ENCODE results near the gene MED9.

MED9 gene

DNA sequence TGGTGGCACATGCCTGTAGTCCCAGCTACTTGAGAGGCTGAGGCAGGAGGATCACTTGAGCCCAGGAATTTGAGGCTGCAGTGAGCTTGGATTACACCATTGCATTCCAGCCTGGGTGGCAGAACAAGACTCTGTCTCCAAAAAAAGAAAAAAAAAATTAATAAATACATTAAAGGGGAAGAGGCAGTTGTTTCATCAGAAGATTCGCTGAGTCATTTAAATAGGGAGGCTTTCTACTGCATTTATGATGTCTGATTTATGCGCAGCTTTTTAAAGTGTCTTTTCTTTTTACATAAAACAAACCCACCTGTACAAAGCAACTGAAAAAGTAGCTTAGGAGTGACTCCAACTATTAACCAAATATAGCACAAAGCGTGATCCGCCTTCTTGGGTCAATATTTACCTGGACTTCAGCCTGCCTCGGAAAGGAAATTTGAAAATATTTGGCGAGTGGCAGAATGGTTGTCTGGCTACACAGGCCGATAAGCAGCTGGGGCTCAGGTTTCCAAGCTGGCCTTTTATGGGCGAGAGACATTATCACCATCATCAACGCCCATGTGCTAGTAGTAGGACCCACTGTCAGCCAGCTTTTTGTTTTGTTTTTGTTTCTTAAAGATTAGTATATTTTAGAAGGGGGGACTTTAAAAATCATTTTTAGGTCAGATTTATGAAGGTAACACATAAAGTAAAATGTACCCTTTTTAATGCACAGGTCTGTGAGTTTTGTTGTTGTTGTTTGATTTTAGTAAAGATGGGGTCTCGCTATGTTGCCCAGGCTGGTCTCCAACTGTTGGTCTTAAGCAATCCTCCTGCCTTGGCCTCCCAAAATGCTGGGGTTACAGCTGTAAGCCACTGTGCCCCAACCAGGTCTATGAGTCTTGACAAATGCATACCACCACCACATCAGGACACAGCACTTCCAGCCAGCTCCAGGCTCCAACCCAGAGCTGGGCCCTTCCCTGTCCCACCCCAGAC is 61.9 kb downstream of the MED9 start:
- peak; percentile 11 for DNase-seq (ENCODE audit: low read depth)
- H3K4me3 ChIP-seq (replicated peaks; ENCODE audit: low read depth, low read length), result no peak overlapping the region
- TF ChIP-seq, protein P1, sequence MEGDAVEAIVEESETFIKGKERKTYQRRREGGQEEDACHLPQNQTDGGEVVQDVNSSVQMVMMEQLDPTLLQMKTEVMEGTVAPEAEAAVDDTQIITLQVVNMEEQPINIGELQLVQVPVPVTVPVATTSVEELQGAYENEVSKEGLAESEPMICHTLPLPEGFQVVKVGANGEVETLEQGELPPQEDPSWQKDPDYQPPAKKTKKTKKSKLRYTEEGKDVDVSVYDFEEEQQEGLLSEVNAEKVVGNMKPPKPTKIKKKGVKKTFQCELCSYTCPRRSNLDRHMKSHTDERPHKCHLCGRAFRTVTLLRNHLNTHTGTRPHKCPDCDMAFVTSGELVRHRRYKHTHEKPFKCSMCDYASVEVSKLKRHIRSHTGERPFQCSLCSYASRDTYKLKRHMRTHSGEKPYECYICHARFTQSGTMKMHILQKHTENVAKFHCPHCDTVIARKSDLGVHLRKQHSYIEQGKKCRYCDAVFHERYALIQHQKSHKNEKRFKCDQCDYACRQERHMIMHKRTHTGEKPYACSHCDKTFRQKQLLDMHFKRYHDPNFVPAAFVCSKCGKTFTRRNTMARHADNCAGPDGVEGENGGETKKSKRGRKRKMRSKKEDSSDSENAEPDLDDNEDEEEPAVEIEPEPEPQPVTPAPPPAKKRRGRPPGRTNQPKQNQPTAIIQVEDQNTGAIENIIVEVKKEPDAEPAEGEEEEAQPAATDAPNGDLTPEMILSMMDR (IDR thresholded peaks at IDR 0.05; ENCODE audit: low read length, missing control alignments), result no peak

DNA sequence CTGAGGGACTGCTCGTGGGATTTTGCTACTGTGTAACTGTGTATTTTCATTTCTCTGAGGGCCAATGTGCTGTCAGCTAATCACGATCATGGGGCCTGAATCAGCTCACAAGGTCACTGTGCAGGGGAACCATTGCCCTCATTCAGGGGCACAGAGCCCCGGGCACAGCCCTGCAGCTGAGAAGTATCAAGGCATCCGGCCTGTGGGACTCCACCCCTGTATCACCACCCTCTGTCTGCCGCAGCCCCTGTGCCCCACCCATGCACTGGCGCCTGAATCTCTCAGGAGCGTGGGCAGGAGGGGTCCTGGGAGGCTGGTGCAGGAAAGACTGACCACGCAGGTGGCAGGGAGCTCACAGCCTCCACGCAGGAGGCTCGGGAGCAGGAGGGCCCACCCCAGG is 62.8 kb downstream of the MED9 start:
- TF ChIP-seq, protein P1 (IDR thresholded peaks at IDR 0.05; ENCODE audit: low read length, missing control alignments), result no peak
- no peak for DNase-seq (ENCODE audit: low read depth)
- no peak overlapping the region for H3K4me3 ChIP-seq (replicated peaks; ENCODE audit: low read depth, low read length)

- H3K4me3 ChIP-seq (replicated peaks; ENCODE audit: low read depth, low read length), result no peak overlapping the region
- DNase-seq (ENCODE audit: low read depth), result no peak
- TF ChIP-seq, protein P1 (IDR thresholded peaks at IDR 0.05; ENCODE audit: low read length, missing control alignments), result no peak
Observed at GRCh38 chr17:17540278-17540906, 63.6 kb downstream of the MED9 start.

GRCh38 chr17:17540935-17541639 is 64.3 kb downstream of the MED9 start:
- DNase-seq (ENCODE audit: low read depth), result no peak
- TF ChIP-seq, protein P1 (IDR thresholded peaks at IDR 0.05; ENCODE audit: low read length, missing control alignments), result no peak
- no peak overlapping the region for H3K4me3 ChIP-seq (replicated peaks; ENCODE audit: low read depth, low read length)

DNA sequence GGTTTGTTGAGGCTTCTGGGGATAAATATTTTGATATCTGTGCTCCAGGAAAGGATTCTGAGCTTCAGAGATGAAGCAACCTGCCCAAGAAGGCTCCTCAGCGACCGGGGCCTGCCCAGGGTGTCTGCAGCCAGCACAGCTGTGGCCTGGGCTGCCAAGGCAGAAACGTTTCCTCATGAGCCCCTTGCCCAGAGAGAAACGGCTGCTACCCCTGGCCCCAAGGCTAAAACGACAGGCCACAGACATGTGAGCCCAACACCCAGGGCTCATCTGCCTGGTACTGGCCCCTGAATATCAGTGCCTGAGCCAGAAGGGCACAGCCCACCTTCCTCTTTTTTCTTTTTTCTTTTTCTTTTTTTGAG is 64.8 kb downstream of the MED9 start:
- TF ChIP-seq, protein P1 (IDR thresholded peaks at IDR 0.05; ENCODE audit: low read length, missing control alignments), result no peak
- DNase-seq (ENCODE audit: low read depth), result no peak
- H3K4me3 ChIP-seq (replicated peaks; ENCODE audit: low read depth, low read length), result no peak overlapping the region

Data from fibroblast of pulmonary artery (primary cell).